ENCODE data around the gene OR6N2.

OR6N2 gene

DNA sequence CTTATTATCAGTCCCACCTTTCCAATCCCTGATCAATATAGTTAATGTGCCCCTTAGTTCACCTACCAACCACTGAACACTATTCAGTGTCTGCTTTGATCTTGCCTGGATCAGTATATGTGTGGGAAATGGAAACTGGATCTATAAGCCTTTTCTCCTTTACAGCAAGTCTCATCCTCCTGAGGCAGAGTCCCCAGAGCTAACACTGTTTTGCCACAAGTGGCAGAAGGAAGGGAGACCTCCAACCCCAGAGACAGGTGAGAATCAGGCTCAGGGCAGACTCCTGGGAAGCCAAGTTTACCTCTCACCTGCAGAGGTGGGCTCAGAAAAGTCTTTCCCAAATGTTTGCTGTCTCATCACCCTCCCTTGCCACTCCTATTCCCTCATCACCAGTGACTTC is at the start of gene OR6N2:
Gene OR6N2, minus strand, starts transcription at position 101 of the 400 bp plus-strand sequence. CDS start 3,569 bp downstream, outside the sequence.
- H3K27me3 ChIP-seq (ENCODE audit: control insufficient read depth in 1 of 2, insufficient read depth in 2 of 2, low read length in 2 of 2) = no peaks in the 10 kb centered on the region
- H3K27ac ChIP-seq (ENCODE audit: low read depth, low read length) = no peak within 1 kb of the TSS
- no peaks in the 10 kb centered on the region for H3K36me3 ChIP-seq (ENCODE audit: insufficient read depth, low read length)
- no peaks in the 10 kb centered on the region for H3K4me1 ChIP-seq (ENCODE audit: insufficient read depth, low read length)
- H3K9ac ChIP-seq (ENCODE audit: low read length) = no peak within 1 kb of the TSS
- H3K9me3 ChIP-seq (ENCODE audit: low read length) = no peaks in the 10 kb centered on the region
- no peak within 1 kb of the TSS for H3K4me3 ChIP-seq (ENCODE audit: low read depth in 1 of 2, low read length in 2 of 2)

- Histone ChIP-seq H3K4me1 (ENCODE audit: insufficient read depth, low read length) (no peaks in the 10 kb centered on the region), H3K27me3 (ENCODE audit: control insufficient read depth in 1 of 2, insufficient read depth in 2 of 2, low read length in 2 of 2) (no peaks in the 10 kb centered on the region), H3K9ac (ENCODE audit: low read length) (no peak overlapping the region), H3K27ac (ENCODE audit: low read depth, low read length) (no peak overlapping the region), H3K9me3 (ENCODE audit: low read length) (no peaks in the 10 kb centered on the region), H3K36me3 (ENCODE audit: insufficient read depth, low read length) (no peaks in the 10 kb centered on the region), H3K4me3 (ENCODE audit: low read depth in 1 of 2, low read length in 2 of 2) (no peak overlapping the region)
These were observed 49.2 kb upstream of the OR6N2 start for GRCh38 chr1:158830074-158830677.

DNA sequence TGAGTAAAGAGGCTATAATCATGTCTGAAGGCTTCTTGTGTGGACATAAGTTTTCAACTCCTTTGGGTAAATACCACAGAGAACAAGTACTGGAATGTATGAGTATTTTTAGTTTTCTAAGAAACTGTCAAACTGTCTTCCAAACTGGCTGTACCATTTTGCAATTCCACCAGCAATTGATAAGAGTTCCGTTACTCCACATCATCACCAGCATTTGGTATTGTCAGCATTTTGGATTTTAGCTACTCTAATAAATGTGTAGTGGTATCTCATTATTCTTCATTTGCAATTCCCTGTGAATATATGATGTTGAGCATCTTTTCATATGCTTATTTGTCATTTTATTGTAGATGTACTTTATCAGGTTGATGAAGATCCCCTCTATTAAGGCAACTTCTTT is 40.7 kb upstream of the OR6N2 start:
- Histone ChIP-seq H3K27ac (ENCODE audit: low read depth, low read length) (no peak overlapping the region), H3K9ac (ENCODE audit: low read length) (no peak overlapping the region), H3K4me3 (ENCODE audit: low read depth in 1 of 2, low read length in 2 of 2) (no peak overlapping the region), H3K36me3 (ENCODE audit: insufficient read depth, low read length) (no peaks in the 10 kb centered on the region), H3K4me1 (ENCODE audit: insufficient read depth, low read length) (no peaks in the 10 kb centered on the region), H3K9me3 (ENCODE audit: low read length) (no peaks in the 10 kb centered on the region), H3K27me3 (ENCODE audit: control insufficient read depth in 1 of 2, insufficient read depth in 2 of 2, low read length in 2 of 2) (no peaks in the 10 kb centered on the region)

DNA sequence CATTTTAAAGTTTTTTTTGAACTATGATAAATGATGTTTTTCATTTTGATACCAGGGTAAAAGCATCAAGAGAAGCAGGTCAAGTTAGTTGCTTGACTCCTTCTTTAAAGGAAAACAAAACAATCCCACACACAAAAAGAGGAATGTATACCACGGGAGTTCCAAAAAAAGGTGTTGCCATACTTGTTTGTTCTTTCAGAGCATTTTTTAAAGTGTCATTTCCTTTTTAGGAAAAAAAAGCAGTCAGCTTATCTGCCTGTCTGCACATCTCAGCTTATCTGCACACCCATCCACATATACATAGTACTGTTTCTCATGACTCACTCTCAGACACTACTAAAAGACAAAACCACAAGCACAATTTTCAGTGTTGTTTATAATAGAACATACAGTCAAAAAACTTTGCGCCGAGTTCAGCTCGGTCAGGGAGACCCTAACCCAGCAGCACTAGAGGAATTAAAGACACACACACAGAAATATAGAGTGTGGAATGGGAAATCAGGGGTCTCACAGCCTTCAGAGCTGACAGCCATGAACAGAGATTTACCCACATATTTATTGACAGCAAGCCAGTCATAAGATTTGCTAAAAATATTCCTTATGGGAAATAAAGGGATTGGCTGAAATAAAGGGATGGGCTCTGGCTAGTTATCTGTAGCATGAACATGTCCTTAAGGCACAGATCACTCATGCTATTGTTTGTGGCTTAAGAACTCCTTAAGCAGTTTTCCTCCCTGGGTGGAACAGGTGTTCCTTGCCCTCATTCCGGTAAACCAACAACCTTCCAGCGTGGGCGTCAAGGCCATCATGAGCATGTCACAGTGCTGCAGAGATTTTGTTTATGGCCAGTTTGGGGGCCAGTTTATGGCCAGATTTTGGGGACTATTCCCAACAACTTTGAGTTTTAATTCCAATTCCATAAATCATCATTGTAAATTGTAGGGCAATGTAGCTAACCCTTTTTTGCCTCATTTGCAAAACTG is 38.7 kb upstream of the OR6N2 start:
- Histone ChIP-seq H3K9me3 (ENCODE audit: low read length) (no peaks in the 10 kb centered on the region), H3K27me3 (ENCODE audit: control insufficient read depth in 1 of 2, insufficient read depth in 2 of 2, low read length in 2 of 2) (no peaks in the 10 kb centered on the region), H3K4me3 (ENCODE audit: low read depth in 1 of 2, low read length in 2 of 2) (no peak overlapping the region), H3K4me1 (ENCODE audit: insufficient read depth, low read length) (no peaks in the 10 kb centered on the region), H3K36me3 (ENCODE audit: insufficient read depth, low read length) (no peaks in the 10 kb centered on the region), H3K9ac (ENCODE audit: low read length) (no peak overlapping the region), H3K27ac (ENCODE audit: low read depth, low read length) (no peak overlapping the region)

GRCh38 chr1:158818975-158819431 is 38.0 kb upstream of the OR6N2 start:
- H3K9ac ChIP-seq (ENCODE audit: low read length) = no peak overlapping the region
- no peaks in the 10 kb centered on the region for H3K9me3 ChIP-seq (ENCODE audit: low read length)
- H3K27me3 ChIP-seq (ENCODE audit: control insufficient read depth in 1 of 2, insufficient read depth in 2 of 2, low read length in 2 of 2) = no peaks in the 10 kb centered on the region
- H3K36me3 ChIP-seq (ENCODE audit: insufficient read depth, low read length) = no peaks in the 10 kb centered on the region
- H3K4me1 ChIP-seq (ENCODE audit: insufficient read depth, low read length) = no peaks in the 10 kb centered on the region
- no peak overlapping the region for H3K27ac ChIP-seq (ENCODE audit: low read depth, low read length)
- no peak overlapping the region for H3K4me3 ChIP-seq (ENCODE audit: low read depth in 1 of 2, low read length in 2 of 2)

DNA sequence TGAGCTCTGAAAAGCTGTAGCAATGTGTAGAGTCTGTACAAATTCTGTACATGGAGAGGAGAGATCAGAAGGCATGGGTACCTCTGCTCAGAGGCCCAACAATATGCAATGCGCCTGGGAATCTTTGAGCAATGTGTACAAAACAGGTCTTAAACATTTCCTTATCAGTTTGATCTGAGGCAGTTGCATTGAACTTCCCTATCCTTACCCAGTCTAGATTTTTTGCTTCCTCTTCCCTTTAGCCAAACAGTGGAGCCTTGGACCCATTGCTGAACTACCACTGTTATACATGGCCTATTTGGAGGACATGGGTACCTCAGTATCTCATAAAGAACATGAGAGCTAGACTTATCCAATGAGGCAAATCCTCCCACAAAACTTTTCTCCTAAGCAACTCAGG is 37.6 kb upstream of the OR6N2 start:
- Histone ChIP-seq H3K27me3 (ENCODE audit: control insufficient read depth in 1 of 2, insufficient read depth in 2 of 2, low read length in 2 of 2) (no peaks in the 10 kb centered on the region), H3K4me3 (ENCODE audit: low read depth in 1 of 2, low read length in 2 of 2) (no peak overlapping the region), H3K4me1 (ENCODE audit: insufficient read depth, low read length) (no peaks in the 10 kb centered on the region), H3K36me3 (ENCODE audit: insufficient read depth, low read length) (no peaks in the 10 kb centered on the region), H3K9me3 (ENCODE audit: low read length) (no peaks in the 10 kb centered on the region), H3K27ac (ENCODE audit: low read depth, low read length) (no peak overlapping the region), H3K9ac (ENCODE audit: low read length) (no peak overlapping the region)

DNA sequence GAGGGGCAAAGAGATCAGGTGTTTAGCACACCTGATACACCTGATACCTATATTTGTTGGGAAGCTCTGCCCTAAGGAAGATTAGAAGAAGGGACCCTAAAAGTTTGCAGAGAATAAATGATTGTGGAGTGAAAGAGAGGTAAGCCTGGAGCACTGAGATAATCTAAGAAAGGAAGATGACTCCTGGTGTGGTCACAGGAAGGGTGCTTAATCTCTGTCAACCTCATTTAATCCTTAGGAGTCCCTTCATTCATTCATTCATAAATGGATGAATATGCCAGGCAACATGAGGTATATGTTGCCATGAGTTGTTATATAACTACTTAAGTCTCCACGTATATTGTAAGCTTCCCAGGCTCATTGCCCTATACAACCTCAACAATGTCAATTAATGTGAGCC is 34.0 kb upstream of the OR6N2 start:
- H3K36me3 ChIP-seq (ENCODE audit: insufficient read depth, low read length) = no peaks in the 10 kb centered on the region
- H3K9me3 ChIP-seq (ENCODE audit: low read length) = no peaks in the 10 kb centered on the region
- no peaks in the 10 kb centered on the region for H3K4me1 ChIP-seq (ENCODE audit: insufficient read depth, low read length)
- H3K9ac ChIP-seq (ENCODE audit: low read length) = no peak overlapping the region
- H3K27me3 ChIP-seq (ENCODE audit: control insufficient read depth in 1 of 2, insufficient read depth in 2 of 2, low read length in 2 of 2) = no peaks in the 10 kb centered on the region
- H3K4me3 ChIP-seq (ENCODE audit: low read depth in 1 of 2, low read length in 2 of 2) = no peak overlapping the region
- H3K27ac ChIP-seq (ENCODE audit: low read depth, low read length) = no peak overlapping the region

GRCh38 chr1:158813164-158813563 is 32.2 kb upstream of the OR6N2 start:
- no peak overlapping the region for H3K4me3 ChIP-seq (ENCODE audit: low read depth in 1 of 2, low read length in 2 of 2)
- no peaks in the 10 kb centered on the region for H3K9me3 ChIP-seq (ENCODE audit: low read length)
- no peaks in the 10 kb centered on the region for H3K36me3 ChIP-seq (ENCODE audit: insufficient read depth, low read length)
- H3K9ac ChIP-seq (ENCODE audit: low read length) = no peak overlapping the region
- no peak overlapping the region for H3K27ac ChIP-seq (ENCODE audit: low read depth, low read length)
- no peaks in the 10 kb centered on the region for H3K4me1 ChIP-seq (ENCODE audit: insufficient read depth, low read length)
- H3K27me3 ChIP-seq (ENCODE audit: control insufficient read depth in 1 of 2, insufficient read depth in 2 of 2, low read length in 2 of 2) = no peaks in the 10 kb centered on the region

DNA sequence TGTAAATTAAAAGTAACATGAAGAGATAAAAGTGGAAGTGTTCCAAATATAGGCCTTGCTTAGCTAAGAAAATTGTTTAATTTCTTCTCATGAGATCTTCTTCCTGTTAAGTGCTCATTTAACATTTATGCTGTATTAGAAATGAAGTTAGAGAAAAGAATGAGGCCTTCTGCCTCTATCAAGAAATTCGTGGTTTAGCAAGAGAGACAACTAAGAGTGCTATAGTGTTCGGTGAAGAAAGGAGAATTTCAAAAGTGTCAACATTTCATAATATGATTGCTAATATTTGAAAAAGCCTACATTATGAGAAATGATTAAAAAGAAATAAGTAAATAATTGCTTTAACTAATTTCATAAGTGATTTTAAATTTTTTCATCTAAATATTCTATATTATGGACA is 31.3 kb upstream of the OR6N2 start:
- H3K27ac ChIP-seq (ENCODE audit: low read depth, low read length) = no peak overlapping the region

DNA sequence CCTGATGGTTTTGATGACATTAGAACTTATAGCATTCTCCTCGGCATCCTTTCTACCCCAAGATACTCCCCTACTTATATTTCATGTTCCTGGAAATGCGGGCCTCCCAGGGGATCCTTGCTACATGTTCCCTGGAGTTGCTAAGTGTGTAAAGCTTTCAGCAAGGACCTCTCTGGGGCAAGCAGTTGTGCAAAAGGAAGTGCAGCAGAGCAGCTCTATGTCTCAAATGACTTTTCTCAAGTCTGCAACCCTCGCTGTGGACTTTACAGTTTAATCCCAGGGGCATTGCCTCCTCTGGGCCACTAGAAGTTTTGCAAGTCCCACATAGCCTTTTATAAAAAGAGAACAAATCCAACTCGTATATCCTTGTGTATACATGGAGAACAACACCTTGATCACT is 29.3 kb upstream of the OR6N2 start:
- no peaks in the 10 kb centered on the region for H3K4me1 ChIP-seq (ENCODE audit: insufficient read depth, low read length)
- no peak overlapping the region for H3K4me3 ChIP-seq (ENCODE audit: low read depth in 1 of 2, low read length in 2 of 2)
- H3K36me3 ChIP-seq (ENCODE audit: insufficient read depth, low read length) = no peaks in the 10 kb centered on the region
- H3K27me3 ChIP-seq (ENCODE audit: control insufficient read depth in 1 of 2, insufficient read depth in 2 of 2, low read length in 2 of 2) = no peaks in the 10 kb centered on the region
- no peak overlapping the region for H3K27ac ChIP-seq (ENCODE audit: low read depth, low read length)
- no peaks in the 10 kb centered on the region for H3K9me3 ChIP-seq (ENCODE audit: low read length)
- H3K9ac ChIP-seq (ENCODE audit: low read length) = no peak overlapping the region

More for the DNA sequence above, 31.3 kb upstream of the OR6N2 start:
- Histone ChIP-seq H3K9ac (ENCODE audit: low read length) (no peak overlapping the region), H3K4me3 (ENCODE audit: low read depth in 1 of 2, low read length in 2 of 2) (no peak overlapping the region), H3K4me1 (ENCODE audit: insufficient read depth, low read length) (no peaks in the 10 kb centered on the region), H3K9me3 (ENCODE audit: low read length) (no peaks in the 10 kb centered on the region), H3K27me3 (ENCODE audit: control insufficient read depth in 1 of 2, insufficient read depth in 2 of 2, low read length in 2 of 2) (no peaks in the 10 kb centered on the region), H3K36me3 (ENCODE audit: insufficient read depth, low read length) (no peaks in the 10 kb centered on the region)

DNA sequence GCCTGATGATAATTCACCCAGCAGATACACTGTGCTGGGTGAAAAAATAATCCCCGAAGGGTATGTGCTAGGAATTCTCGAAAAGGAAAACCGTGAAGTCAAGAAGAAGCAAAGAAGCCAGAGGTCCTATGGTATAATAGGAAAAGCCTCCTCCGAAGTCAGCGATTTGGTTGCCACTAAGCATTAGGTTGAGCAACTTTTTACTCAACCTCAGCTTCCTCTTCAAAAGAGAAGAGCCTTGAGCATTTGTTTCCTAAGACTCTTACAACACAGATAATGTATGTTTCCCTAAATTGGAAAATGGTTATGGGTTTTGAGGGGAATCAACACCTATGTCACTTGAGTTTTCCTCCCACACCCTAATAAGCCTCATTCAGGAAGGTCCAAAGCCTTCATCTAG is 28.9 kb upstream of the OR6N2 start:
- H3K4me1 ChIP-seq (ENCODE audit: insufficient read depth, low read length) = no peaks in the 10 kb centered on the region
- H3K9ac ChIP-seq (ENCODE audit: low read length) = no peak overlapping the region
- no peak overlapping the region for H3K27ac ChIP-seq (ENCODE audit: low read depth, low read length)
- no peaks in the 10 kb centered on the region for H3K9me3 ChIP-seq (ENCODE audit: low read length)
- no peaks in the 10 kb centered on the region for H3K36me3 ChIP-seq (ENCODE audit: insufficient read depth, low read length)
- no peak overlapping the region for H3K4me3 ChIP-seq (ENCODE audit: low read depth in 1 of 2, low read length in 2 of 2)
- H3K27me3 ChIP-seq (ENCODE audit: control insufficient read depth in 1 of 2, insufficient read depth in 2 of 2, low read length in 2 of 2) = no peaks in the 10 kb centered on the region

Data from muscle layer of colon (tissue), 2 donors.